HG03139 (cell line): Measurements from ENCODE around the gene OPCML.

Source experiments
- ATAC-seq: cut with Tn5 transposase; IDR thresholded peaks from one replicate; pipeline ENCODE4 v1.9.1; 2021; ENCODE audit not compliant: unreplicated experiment

OPCML gene

GRCh38 chr11:132714859-132715440, 817.4 kb downstream of the OPCML start:
- ATAC-seq = no peak

- ATAC-seq = no peak
Measured at GRCh38 chr11:132712466-132712865, 819.8 kb downstream of the OPCML start.

GRCh38 chr11:132704781-132705375, 827.4 kb downstream of the OPCML start:
- ATAC-seq = no peak

GRCh38 chr11:132692891-132693290, 839.4 kb downstream of the OPCML start:
- ATAC-seq = no peak

GRCh38 chr11:132691848-132692550, 840.3 kb downstream of the OPCML start:
- no peak for ATAC-seq

GRCh38 chr11:132686886-132687285, 845.4 kb downstream of the OPCML start:
- ATAC-seq = no peak

- ATAC-seq = no peak
Measured at GRCh38 chr11:132685174-132685611, 847.1 kb downstream of the OPCML start.

GRCh38 chr11:132683602-132684001, 848.7 kb downstream of the OPCML start:
- no peak for ATAC-seq

- no peak for ATAC-seq
Measured at GRCh38 chr11:132681971-132682370, 850.3 kb downstream of the OPCML start.

- no peak for ATAC-seq
Measured at GRCh38 chr11:132680584-132680983, 851.7 kb downstream of the OPCML start.

GRCh38 chr11:132674151-132674550, 858.1 kb downstream of the OPCML start:
- ATAC-seq = no peak

- no peak for ATAC-seq
Measured at GRCh38 chr11:132671851-132672370, 860.4 kb downstream of the OPCML start.

GRCh38 chr11:132670921-132671675, 861.2 kb downstream of the OPCML start:
- ATAC-seq = no peak

GRCh38 chr11:132669949-132670348, 862.4 kb downstream of the OPCML start:
- ATAC-seq = no peak

- ATAC-seq = no peak
Measured at GRCh38 chr11:132665205-132665604, 867.1 kb downstream of the OPCML start.

- no peak for ATAC-seq
Measured at GRCh38 chr11:132658696-132659095, 873.6 kb downstream of the OPCML start.

- ATAC-seq = no peak
Measured at GRCh38 chr11:132658004-132658403, 874.3 kb downstream of the OPCML start.

- ATAC-seq = no peak
Measured at GRCh38 chr11:132655187-132655855, 877.0 kb downstream of the OPCML start.

GRCh38 chr11:132653237-132653636, 879.1 kb downstream of the OPCML start:
- no peak for ATAC-seq

GRCh38 chr11:132650969-132651720, 881.2 kb downstream of the OPCML start:
- no peak for ATAC-seq
